Right cardiac atrium (tissue), 5 donors: ENCODE results near the gene INTS11. TPM values are rescaled to one million over a fixed set of nuclear protein-coding genes. Genes with fewer than 3 reads are reported as not detected.

ENCODE experiments used
- ATAC-seq, 2 donors: fragments of 200-7000 bp; cut with Tn5 transposase; one replicate each; pipeline versions ENCODE4 v1.8.0 to v1.9.1; 2020; ENCODE audit warnings: moderate library complexity in 2 of 2, mild to moderate bottlenecking in 1 of 2
- DNase-seq, 3 donors: peaks; one replicate each; pipeline ENCODE4 v3.0.0-alpha.2; 2020
- H3K27ac ChIP-seq: one replicate; pipeline ENCODE4 v1.5.1; 2013; ENCODE audit warnings: mild to moderate bottlenecking, low read length, control low read depth, moderate library complexity
- H3K27me3 ChIP-seq: one replicate; pipeline ENCODE4 v1.6.1; 2013; ENCODE audit not compliant: control insufficient read depth, insufficient read depth
- H3K4me1 ChIP-seq: one replicate; pipeline ENCODE4 v1.6.1; 2013; ENCODE audit warnings: low read length; ENCODE audit not compliant: control insufficient read depth, insufficient read depth
- H3K4me3 ChIP-seq: one replicate; pipeline ENCODE4 v1.5.1; 2013; ENCODE audit warnings: low read length, control low read depth
- H3K9me3 ChIP-seq: one replicate; pipeline ENCODE4 v1.6.1; 2013; ENCODE audit warnings: low read length; ENCODE audit not compliant: control insufficient read depth
- WGBS: extraction: QIAGEN DNeasy Blood & Tissue Kit; methylation state at CpG from one replicate; pipeline ENCODE4 v1.1.7; 2013; 5-methylcytosine and 5-hydroxymethylcytosine counted together
- intact Hi-C, 4 donors: fragments of 100-400 bp; cut with DNase I; formaldehyde crosslinking; loops; one replicate each; pipeline versions ENCODE4 v1.11.0 to v1.14.0; 2022 to 2023
- polyA plus RNA-seq: library from polyadenylated mRNA; stranded (reverse); fragments of 200-250 nt; gene quantifications from one replicate; pipeline ENCODE4 v1.2.3, GENCODE V29; 2013
- total RNA-seq, 4 donors: library from RNA; stranded (reverse); fragmentation: NEBNext Ultra II Directional; extraction: Animal tissue kit (Norgen Biotek cat#: 25700); gene quantifications; one replicate each; pipeline ENCODE4 v1.2.1, GENCODE V29; 2021
- donor health status: healthy with polysubstance abuse.
- donor health status: DM: no; HTN: yes; CAD: no.
- donor health status: DM: no; HTN: no; CAD: no.
- donor health status: DM: no; HTN: yes; CAD: no; lungs with severe emphysema.
- donor health status: DM: yes; HTN: yes; CAD: no.

INTS11 gene
- total and polyA plus RNA-seq, 5 donors: 53.1 to 70.3 (median 58.8) TPM

DNA sequence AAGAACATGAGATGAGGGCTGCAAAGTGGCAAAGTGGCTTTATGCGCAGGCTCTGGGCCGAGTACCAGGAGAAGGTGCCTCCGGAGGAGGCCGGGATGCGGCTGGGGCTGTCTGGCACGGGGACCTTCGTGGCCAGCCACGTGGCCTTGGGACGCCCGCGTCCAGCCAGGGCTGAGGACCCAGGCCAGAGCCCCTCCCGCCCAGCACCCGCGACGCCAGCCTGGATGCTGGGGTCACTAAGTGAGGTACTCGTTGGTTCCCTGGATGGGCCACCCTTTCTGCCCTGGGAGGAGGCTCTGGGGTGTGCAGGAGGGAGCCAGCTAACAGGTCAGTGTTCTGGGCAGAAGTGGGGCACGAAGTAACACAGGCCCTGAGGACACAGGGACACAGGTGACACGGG is 31.6 kb downstream of the INTS11 start:
- Histone ChIP-seq H3K27ac (no peak overlapping the region), H3K27me3 (no peaks in the 10 kb centered on the region), H3K9me3 (no peaks in the 10 kb centered on the region), H3K4me3 (no peak overlapping the region), H3K4me1 (no peaks in the 10 kb centered on the region)
- peak in 2 of 3 donors; percentile 48 to 55 for DNase-seq
- intact Hi-C loops: loop anchor here in 3 of 4 donors (5.0 to 10.0 kb wide), 2 partner anchors 168 to 171 kb away; no protein-coding TSS in a partner anchor
- no peak for ATAC-seq
- whole genome bisulfite sequencing: 90% methylated on average over 18 of the region's 18 CpGs

DNA sequence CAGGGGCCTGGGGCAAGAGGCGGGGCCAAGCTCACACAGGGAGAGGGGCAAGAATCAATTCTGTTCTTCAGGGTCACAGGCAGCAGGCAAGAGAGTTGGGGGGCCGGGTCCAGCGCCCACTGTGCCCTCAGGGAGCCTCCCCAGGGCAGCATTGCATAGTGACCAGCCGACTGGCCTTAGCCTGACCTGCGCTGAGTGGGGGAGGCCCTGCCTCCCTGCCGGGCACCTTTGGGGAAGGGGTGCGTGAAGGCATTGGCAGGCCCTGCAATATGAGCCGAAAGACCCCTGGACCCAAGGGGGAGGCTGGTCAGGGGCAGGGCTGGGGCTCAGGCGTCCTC is 32.0 kb downstream of the INTS11 start:
- intact Hi-C loops: loop anchor here in 3 of 4 donors (5.0 to 10.0 kb wide), 2 partner anchors 168 to 170 kb away; no protein-coding TSS in a partner anchor
- ATAC-seq (peak in 1 of 2 donors; percentile 3), DNase-seq (peak in 2 of 3 donors; percentile 38 to 54)
- 91% methylated on average over 9 of the region's 9 CpGs for WGBS
- Histone ChIP-seq H3K4me1 (no peaks in the 10 kb centered on the region), H3K27me3 (no peaks in the 10 kb centered on the region), H3K4me3 (no peak overlapping the region), H3K9me3 (no peaks in the 10 kb centered on the region), H3K27ac (no peak overlapping the region)

DNA sequence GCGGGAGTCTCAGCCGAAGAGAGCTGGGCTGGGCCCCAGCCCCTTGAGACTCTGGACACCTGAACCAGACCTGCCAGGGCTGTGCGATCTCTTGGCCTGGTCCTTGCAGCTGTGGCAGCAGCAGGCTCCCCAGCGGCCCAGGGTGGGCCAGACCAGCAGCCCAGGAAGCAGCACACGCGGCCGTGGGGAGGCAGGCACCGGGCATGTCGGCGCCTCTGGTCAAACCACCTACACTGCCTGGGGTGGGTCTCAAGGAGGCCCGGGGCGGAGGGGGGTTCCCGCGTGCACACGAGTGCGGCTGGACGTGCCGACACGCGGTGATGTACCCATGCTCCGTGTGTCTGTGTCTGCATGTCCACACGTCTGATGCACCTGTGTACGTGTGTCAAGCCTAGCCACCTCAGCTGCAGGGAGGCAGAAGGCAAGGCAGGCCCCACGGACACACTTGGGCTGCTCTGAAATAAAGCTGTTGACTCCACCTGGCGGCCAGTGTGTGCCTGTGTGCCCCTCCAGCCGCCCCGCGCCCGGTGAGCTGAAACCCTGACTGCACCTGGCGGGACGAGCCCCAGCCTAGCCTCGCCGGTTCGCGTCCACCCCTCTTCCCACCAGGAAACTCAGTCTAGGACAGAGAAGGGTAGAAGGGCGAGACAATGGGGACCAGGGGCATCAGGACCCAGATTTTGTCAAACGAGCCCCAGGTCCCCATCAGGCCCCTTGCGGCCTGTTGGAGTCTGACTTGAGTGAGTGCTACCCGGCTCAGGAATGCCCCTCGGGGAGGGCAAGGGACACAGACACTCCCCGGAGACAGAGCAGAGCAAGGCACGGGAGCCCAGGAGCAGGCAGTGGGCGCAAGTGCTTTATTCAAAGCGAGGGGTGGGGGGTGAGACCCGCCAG is 32.7 kb downstream of the INTS11 start:
- peak; percentile 55 to 64 for ATAC-seq
- peak; percentile 65 to 89 (median 83) for DNase-seq
- H3K27me3 ChIP-seq: no peaks in the 10 kb centered on the region
- no peaks in the 10 kb centered on the region for H3K9me3 ChIP-seq
- no peaks in the 10 kb centered on the region for H3K4me1 ChIP-seq
- H3K4me3 ChIP-seq: no peak overlapping the region
- intact Hi-C loops: loop anchor here in 3 of 4 donors (5.0 to 10.0 kb wide), 2 partner anchors 167 to 169 kb away; no protein-coding TSS in a partner anchor
- WGBS: 39% methylated on average over 45 of the region's 45 CpGs
- H3K27ac ChIP-seq: no peak overlapping the region

DNA sequence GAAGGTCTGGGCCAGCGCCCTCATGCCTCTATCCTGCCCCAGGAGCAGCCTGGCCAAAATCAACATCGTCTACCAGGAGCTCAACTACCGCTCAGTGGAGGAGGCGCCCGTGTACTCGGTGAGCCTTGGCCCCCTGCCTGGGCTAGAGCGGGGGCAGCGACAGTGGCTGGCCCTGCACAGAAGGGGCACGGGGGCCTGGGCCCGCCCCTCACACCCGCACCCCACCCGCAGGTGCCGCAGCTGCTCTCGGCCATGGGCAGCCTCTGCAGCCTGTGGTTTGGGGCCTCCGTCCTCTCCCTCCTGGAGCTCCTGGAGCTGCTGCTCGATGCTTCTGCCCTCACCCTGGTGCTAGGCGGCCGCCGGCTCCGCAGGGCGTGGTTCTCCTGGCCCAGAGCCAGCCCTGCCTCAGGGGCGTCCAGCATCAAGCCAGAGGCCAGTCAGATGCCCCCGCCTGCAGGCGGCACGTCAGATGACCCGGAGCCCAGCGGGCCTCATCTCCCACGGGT is 33.4 kb downstream of the INTS11 start:
- Histone ChIP-seq H3K9me3 (no peaks in the 10 kb centered on the region), H3K27ac (no peak overlapping the region), H3K27me3 (no peaks in the 10 kb centered on the region), H3K4me1 (no peaks in the 10 kb centered on the region), H3K4me3 (no peak overlapping the region)
- DNase-seq (peak; percentile 55 to 76 (median 71)), ATAC-seq (peak; percentile 1 to 15)
- intact Hi-C loops: loop anchor here in 3 of 4 donors (5.0 to 10.0 kb wide), 2 partner anchors 166 to 169 kb away; no protein-coding TSS in a partner anchor
- WGBS: 32% methylated on average over 28 of the region's 28 CpGs

DNA sequence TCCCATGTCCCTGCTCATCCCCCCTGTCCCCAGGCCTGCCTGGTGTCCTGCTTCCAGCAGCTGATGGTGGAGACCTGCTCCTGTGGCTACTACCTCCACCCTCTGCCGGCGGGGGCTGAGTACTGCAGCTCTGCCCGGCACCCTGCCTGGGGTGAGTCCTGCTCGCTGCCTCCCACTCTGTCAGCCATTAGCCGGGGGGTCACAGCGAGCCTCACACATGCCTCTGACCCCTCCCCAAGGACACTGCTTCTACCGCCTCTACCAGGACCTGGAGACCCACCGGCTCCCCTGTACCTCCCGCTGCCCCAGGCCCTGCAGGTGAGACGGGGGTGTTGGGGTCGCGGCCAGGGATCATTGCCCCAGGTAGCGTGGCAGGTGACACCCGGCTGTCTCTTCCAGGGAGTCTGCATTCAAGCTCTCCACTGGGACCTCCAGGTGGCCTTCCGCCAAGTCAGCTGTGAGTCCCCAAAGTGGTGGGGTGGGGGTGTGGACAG is 34.2 kb downstream of the INTS11 start:
- no peaks in the 10 kb centered on the region for H3K9me3 ChIP-seq
- no peaks in the 10 kb centered on the region for H3K4me1 ChIP-seq
- 61% methylated on average over 15 of the region's 15 CpGs for WGBS
- H3K27ac ChIP-seq: no peak overlapping the region
- ATAC-seq: peak in 1 of 2 donors; percentile 26
- H3K4me3 ChIP-seq: no peak overlapping the region
- intact Hi-C loops: loop anchor here (1.0 to 10.0 kb wide), 3 partner anchors 165 to 168 kb away; no protein-coding TSS in a partner anchor
- no peaks in the 10 kb centered on the region for H3K27me3 ChIP-seq
- peak; percentile 60 to 84 (median 79) for DNase-seq

DNA sequence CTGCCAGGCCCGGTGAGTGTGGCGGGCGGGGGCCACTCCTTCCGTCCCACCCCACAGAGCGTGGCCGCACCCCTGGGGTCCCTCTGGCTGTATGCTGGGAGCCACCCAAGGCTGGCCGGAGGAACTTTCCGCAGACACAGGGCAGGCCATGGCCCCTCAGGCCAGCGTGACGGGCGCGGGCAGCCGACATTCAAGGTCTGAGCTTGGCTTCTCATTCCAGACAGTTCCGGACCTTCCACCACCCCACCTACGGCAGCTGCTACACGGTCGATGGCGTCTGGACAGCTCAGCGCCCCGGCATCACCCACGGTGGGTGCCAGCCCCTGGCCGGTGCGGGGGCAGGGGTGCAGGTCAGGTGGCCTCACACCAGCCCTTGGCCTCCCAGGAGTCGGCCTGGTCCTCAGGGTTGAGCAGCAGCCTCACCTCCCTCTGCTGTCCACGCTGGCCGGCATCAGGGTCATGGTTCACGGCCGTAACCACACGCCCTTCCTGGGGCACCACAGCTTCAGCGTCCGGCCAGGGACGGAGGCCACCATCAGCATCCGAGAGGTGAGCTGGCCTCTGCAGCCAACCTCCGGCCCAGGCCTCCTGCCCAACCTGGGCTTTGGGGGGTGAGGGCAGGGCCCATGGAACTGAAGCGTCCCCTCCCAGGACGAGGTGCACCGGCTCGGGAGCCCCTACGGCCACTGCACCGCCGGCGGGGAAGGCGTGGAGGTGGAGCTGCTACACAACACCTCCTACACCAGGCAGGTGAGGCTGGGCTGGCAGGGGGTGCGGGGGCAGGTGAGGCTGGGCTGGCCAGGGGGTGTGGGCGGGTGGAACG is 37.0 kb downstream of the INTS11 start:
- Histone ChIP-seq H3K4me3 (no peak overlapping the region), H3K27me3 (no peaks in the 10 kb centered on the region), H3K4me1 (no peaks in the 10 kb centered on the region), H3K9me3 (no peaks in the 10 kb centered on the region), H3K27ac (no peak overlapping the region)
- intact Hi-C loops: no loop called here
- 82% methylated on average over 46 of the region's 46 CpGs for WGBS
- peak in 2 of 3 donors; percentile 55 to 57 for DNase-seq
- ATAC-seq: no peak

DNA sequence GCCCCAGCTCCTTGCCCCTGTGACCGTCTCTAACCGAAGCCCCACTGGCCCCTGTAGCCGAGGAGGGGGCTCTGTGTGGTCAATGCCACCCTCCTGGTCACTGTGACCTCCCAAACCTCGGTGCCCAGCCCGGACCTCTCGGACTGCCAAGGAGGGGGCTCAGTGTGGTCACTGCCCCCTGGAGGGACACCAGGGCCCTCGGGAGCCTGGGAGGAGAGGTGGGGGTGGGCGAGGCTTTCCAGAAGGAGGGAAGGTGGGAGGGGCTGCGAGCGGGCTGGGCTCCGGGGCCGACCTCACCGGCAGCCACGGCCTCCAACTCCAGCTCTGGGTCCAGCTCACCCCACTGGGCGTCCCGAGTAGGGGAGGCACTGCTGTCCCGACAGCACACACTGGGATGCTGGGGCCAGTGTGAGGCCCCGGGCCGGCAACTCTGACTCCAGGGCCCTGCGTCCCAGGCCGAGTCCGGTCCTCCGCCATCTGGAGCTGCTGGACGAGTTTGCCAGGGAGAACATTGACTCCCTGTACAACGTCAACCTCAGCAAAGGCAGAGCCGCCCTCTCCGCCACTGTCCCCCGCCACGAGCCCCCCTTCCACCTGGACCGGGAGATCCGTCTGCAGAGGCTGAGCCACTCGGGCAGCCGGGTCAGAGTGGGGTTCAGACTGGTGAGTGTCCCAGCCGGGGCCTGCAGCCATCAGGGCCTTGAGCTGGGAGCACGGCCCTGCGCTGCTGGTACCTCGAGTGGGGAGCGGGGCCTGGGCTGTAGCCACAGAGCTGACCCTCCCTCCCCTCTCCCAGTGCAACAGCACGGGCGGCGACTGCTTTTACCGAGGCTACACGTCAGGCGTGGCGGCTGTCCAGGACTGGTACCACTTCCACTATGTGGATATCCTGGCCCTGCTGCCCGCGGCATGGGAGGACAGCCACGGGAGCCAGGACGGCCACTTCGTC is 37.9 kb downstream of the INTS11 start:
- no peak overlapping the region for H3K27ac ChIP-seq
- DNase-seq (peak in 1 of 3 donors; percentile 63), ATAC-seq (no peak)
- no peaks in the 10 kb centered on the region for H3K27me3 ChIP-seq
- no peak overlapping the region for H3K4me3 ChIP-seq
- H3K9me3 ChIP-seq: no peaks in the 10 kb centered on the region
- intact Hi-C loops: no loop called here
- WGBS: 62% methylated on average over 50 of the region's 50 CpGs
- no peaks in the 10 kb centered on the region for H3K4me1 ChIP-seq

DNA sequence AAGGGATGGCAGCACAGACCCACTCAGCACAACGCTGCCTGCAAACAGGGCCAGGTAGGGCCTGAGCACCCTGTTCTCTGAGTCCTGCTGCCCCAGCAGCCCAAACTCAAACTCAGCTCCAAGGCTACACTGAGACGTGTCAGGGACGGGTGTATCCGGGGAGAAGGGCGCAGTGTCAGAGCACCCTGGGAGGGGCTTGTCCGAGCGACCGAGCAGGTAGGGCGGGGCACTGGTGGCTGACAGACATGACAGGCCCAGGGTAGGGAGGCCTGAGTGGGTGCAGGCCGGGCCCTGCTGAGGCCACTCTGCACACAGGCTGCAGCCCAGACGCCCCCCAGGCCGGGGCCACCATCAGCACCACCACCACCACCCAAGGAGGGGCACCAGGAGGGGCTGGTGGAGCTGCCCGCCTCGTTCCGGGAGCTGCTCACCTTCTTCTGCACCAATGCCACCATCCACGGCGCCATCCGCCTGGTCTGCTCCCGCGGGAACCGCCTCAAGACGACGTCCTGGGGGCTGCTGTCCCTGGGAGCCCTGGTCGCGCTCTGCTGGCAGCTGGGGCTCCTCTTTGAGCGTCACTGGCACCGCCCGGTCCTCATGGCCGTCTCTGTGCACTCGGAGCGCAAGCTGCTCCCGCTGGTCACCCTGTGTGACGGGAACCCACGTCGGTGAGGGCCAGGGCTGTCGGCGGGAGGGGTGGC is 38.7 kb downstream of the INTS11 start:
- DNase-seq: peak in 1 of 3 donors; percentile 44

DNA sequence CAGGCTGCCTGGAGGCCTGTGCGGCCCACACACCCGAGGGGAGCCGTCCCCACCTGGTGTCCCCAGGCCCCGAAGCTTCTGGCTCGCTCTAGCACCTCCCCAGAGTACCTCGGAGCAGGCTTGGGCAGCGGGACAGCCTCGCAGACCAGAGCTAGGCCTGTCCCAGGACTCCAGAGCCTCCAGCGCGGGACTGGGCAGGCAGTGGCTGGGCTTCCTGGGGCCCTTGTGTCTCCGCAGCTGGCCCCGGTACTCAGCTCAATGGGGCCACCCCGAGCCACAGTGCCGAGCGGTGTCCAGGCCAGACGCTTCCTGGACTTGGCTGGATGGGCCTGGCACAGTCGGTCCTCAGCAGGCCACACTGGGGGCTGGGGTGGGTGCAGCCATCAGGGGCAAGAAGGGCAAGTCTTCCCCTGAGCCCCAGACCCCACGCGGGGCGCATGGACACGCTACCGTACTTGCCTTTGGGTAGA is 39.3 kb downstream of the INTS11 start:
- no peak overlapping the region for H3K4me3 ChIP-seq
- no peaks in the 10 kb centered on the region for H3K9me3 ChIP-seq
- intact Hi-C loops: no loop called here
- WGBS: 90% methylated on average over 22 of the region's 22 CpGs
- H3K27ac ChIP-seq: no peak overlapping the region
- ATAC-seq (no peak), DNase-seq (peak in 1 of 3 donors; percentile 48)
- no peaks in the 10 kb centered on the region for H3K27me3 ChIP-seq
- no peaks in the 10 kb centered on the region for H3K4me1 ChIP-seq

More for the DNA sequence above, 38.7 kb downstream of the INTS11 start:
- Histone ChIP-seq H3K27ac (no peak overlapping the region), H3K9me3 (no peaks in the 10 kb centered on the region), H3K27me3 (no peaks in the 10 kb centered on the region), H3K4me1 (no peaks in the 10 kb centered on the region), H3K4me3 (no peak overlapping the region)
- peak in 1 of 2 donors; percentile 4 for ATAC-seq
- 68% methylated on average over 37 of the region's 37 CpGs for WGBS
- intact Hi-C loops: no loop called here
